ENCODE measurements around the gene CD2AP. TPM values are rescaled to one million over a fixed set of nuclear protein-coding genes. Genes with fewer than 3 reads are reported as not detected.
A peak's percentile ranks its signal among the peaks of the same experiment; 100 is the strongest.

CD2AP gene
- total RNA-seq, 1 donor from 2014 or later = 68.8 TPM

- H3K4me1 ChIP-seq (ENCODE audit: insufficient read depth, low read length) = peaks cover 16% of the 10 kb centered on the region
- Mint-ChIP-seq H3K36me3 (ENCODE audit: low read depth, unreplicated experiment) (peaks cover 2% of the 10 kb centered on the region), H3K27me3 (ENCODE audit: low read depth, unreplicated experiment) (no peaks in the 10 kb centered on the region), H3K27ac (ENCODE audit: unreplicated experiment) (peak overlapping the region; percentile 97), H3K4me1 (ENCODE audit: low read depth, unreplicated experiment) (peaks cover 46% of the 10 kb centered on the region), H3K4me3 (ENCODE audit: unreplicated experiment) (peak overlapping the region; percentile 47), H3K9me3 (ENCODE audit: unreplicated experiment) (peaks cover 4% of the 10 kb centered on the region)
- no peaks in the 10 kb centered on the region for H3K9me3 ChIP-seq (ENCODE audit: insufficient read depth, low read depth, low read length)
- H2AFZ ChIP-seq (ENCODE audit: low read depth, low read length) = no peak overlapping the region
- no peaks in the 10 kb centered on the region for H4K20me1 ChIP-seq (ENCODE audit: insufficient read depth, low read length)
- H3K36me3 ChIP-seq (ENCODE audit: insufficient read depth, low read length) = no peaks in the 10 kb centered on the region
- no peaks in the 10 kb centered on the region for H3K27me3 ChIP-seq (ENCODE audit: insufficient read depth, low read length)
- H3K9ac ChIP-seq (ENCODE audit: low read length) = no peak overlapping the region
- peak overlapping the region; percentile 45 for H3K27ac ChIP-seq (ENCODE audit: low read depth, low read length)
- peak overlapping the region; percentile 28 for H3K4me2 ChIP-seq (ENCODE audit: low read length)
- FAIRE-seq = no peak
- no peak overlapping the region for H3K4me3 ChIP-seq (ENCODE audit: insufficient read depth, low read depth, low read length)
- H3K79me2 ChIP-seq (ENCODE audit: insufficient read depth, low read length) = no peaks in the 10 kb centered on the region
- TF ChIP-seq EZH2 (IDR thresholded peaks at IDR 0.05; ENCODE audit: insufficient read depth, low read length) = no peak
- TF ChIP-seq, protein P1, sequence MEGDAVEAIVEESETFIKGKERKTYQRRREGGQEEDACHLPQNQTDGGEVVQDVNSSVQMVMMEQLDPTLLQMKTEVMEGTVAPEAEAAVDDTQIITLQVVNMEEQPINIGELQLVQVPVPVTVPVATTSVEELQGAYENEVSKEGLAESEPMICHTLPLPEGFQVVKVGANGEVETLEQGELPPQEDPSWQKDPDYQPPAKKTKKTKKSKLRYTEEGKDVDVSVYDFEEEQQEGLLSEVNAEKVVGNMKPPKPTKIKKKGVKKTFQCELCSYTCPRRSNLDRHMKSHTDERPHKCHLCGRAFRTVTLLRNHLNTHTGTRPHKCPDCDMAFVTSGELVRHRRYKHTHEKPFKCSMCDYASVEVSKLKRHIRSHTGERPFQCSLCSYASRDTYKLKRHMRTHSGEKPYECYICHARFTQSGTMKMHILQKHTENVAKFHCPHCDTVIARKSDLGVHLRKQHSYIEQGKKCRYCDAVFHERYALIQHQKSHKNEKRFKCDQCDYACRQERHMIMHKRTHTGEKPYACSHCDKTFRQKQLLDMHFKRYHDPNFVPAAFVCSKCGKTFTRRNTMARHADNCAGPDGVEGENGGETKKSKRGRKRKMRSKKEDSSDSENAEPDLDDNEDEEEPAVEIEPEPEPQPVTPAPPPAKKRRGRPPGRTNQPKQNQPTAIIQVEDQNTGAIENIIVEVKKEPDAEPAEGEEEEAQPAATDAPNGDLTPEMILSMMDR (IDR thresholded peaks at IDR 0.05; ENCODE audit: insufficient read depth, low read depth, low read length) = no peak
- DNase-seq (ENCODE audit: low read depth) = peak; percentile 63
These were observed 192.3 kb downstream of the CD2AP start for GRCh38 chr6:47669684-47670513.

GRCh38 chr6:47670851-47671250, 193.3 kb downstream of the CD2AP start:
- FAIRE-seq (no peak), DNase-seq (ENCODE audit: low read depth) (no peak)
- Mint-ChIP-seq H3K4me3 (ENCODE audit: unreplicated experiment) (no peak overlapping the region), H3K27me3 (ENCODE audit: low read depth, unreplicated experiment) (no peaks in the 10 kb centered on the region), H3K4me1 (ENCODE audit: low read depth, unreplicated experiment) (peaks cover 46% of the 10 kb centered on the region), H3K36me3 (ENCODE audit: low read depth, unreplicated experiment) (peaks cover 2% of the 10 kb centered on the region), H3K9me3 (ENCODE audit: unreplicated experiment) (peaks cover 7% of the 10 kb centered on the region), H3K27ac (ENCODE audit: unreplicated experiment) (peak overlapping the region; percentile 85)
- Histone ChIP-seq H2AFZ (ENCODE audit: low read depth, low read length) (no peak overlapping the region), H3K4me1 (ENCODE audit: insufficient read depth, low read length) (peaks cover 16% of the 10 kb centered on the region), H3K36me3 (ENCODE audit: insufficient read depth, low read length) (no peaks in the 10 kb centered on the region), H3K9me3 (ENCODE audit: insufficient read depth, low read depth, low read length) (no peaks in the 10 kb centered on the region), H4K20me1 (ENCODE audit: insufficient read depth, low read length) (no peaks in the 10 kb centered on the region), H3K4me2 (ENCODE audit: low read length) (no peak overlapping the region), H3K9ac (ENCODE audit: low read length) (no peak overlapping the region), H3K27ac (ENCODE audit: low read depth, low read length) (no peak overlapping the region), H3K79me2 (ENCODE audit: insufficient read depth, low read length) (no peaks in the 10 kb centered on the region), H3K4me3 (ENCODE audit: insufficient read depth, low read depth, low read length) (no peak overlapping the region), H3K27me3 (ENCODE audit: insufficient read depth, low read length) (no peaks in the 10 kb centered on the region)
- no peak for TF ChIP-seq EZH2 (IDR thresholded peaks at IDR 0.05; ENCODE audit: insufficient read depth, low read length)
- TF ChIP-seq, protein P1 (IDR thresholded peaks at IDR 0.05; ENCODE audit: insufficient read depth, low read depth, low read length) = no peak

- Histone ChIP-seq H3K79me2 (ENCODE audit: insufficient read depth, low read length) (no peaks in the 10 kb centered on the region), H3K4me1 (ENCODE audit: insufficient read depth, low read length) (peaks cover 16% of the 10 kb centered on the region), H3K9ac (ENCODE audit: low read length) (no peak overlapping the region), H3K9me3 (ENCODE audit: insufficient read depth, low read depth, low read length) (no peaks in the 10 kb centered on the region), H2AFZ (ENCODE audit: low read depth, low read length) (no peak overlapping the region), H3K27me3 (ENCODE audit: insufficient read depth, low read length) (no peaks in the 10 kb centered on the region), H3K36me3 (ENCODE audit: insufficient read depth, low read length) (no peaks in the 10 kb centered on the region), H3K27ac (ENCODE audit: low read depth, low read length) (no peak overlapping the region), H3K4me2 (ENCODE audit: low read length) (no peak overlapping the region), H3K4me3 (ENCODE audit: insufficient read depth, low read depth, low read length) (no peak overlapping the region), H4K20me1 (ENCODE audit: insufficient read depth, low read length) (no peaks in the 10 kb centered on the region)
- Mint-ChIP-seq H3K36me3 (ENCODE audit: low read depth, unreplicated experiment) (peaks cover 2% of the 10 kb centered on the region), H3K27me3 (ENCODE audit: low read depth, unreplicated experiment) (no peaks in the 10 kb centered on the region), H3K27ac (ENCODE audit: unreplicated experiment) (no peak overlapping the region), H3K9me3 (ENCODE audit: unreplicated experiment) (peaks cover 7% of the 10 kb centered on the region), H3K4me3 (ENCODE audit: unreplicated experiment) (no peak overlapping the region), H3K4me1 (ENCODE audit: low read depth, unreplicated experiment) (peaks cover 46% of the 10 kb centered on the region)
- TF ChIP-seq EZH2 (IDR thresholded peaks at IDR 0.05; ENCODE audit: insufficient read depth, low read length) = no peak
- TF ChIP-seq, protein P1 (IDR thresholded peaks at IDR 0.05; ENCODE audit: insufficient read depth, low read depth, low read length) = no peak
- FAIRE-seq = no peak
- DNase-seq (ENCODE audit: low read depth) = no peak
These were observed 194.2 kb downstream of the CD2AP start for GRCh38 chr6:47671777-47672176.
